Heart right ventricle (tissue), 16 donors: ENCODE data around the gene SCRN2. TPM values are rescaled to one million over a fixed set of nuclear protein-coding genes. Genes with fewer than 3 reads are reported as not detected.

ENCODE experiments used
- ATAC-seq, 8 donors: fragments of 200-7000 bp; cut with Tn5 transposase; one replicate each; pipeline ENCODE4 v1.9.1; 2020; ENCODE audit warnings: mild to moderate bottlenecking in 8 of 8, moderate library complexity in 8 of 8, moderate number of reproducible peaks in 1 of 8
- DNase-seq, 2 donors: peaks; one replicate each; pipeline ENCODE4 v3.0.0-alpha.2; 2020
- H3K27ac ChIP-seq, 10 donors: fragments of 200-600 bp; sonication (generic) in 2 of 10; one replicate each; pipeline versions ENCODE4 v1.5.0 to v1.8.0; 2020 to 2022; ENCODE audit warnings: mild to moderate bottlenecking in 3 of 10
- H3K27me3 ChIP-seq, 7 donors: fragments of 200-600 bp; one replicate each; pipeline ENCODE4 v1.8.0; 2021 to 2022; ENCODE audit warnings: mild to moderate bottlenecking in 2 of 7
- H3K36me3 ChIP-seq, 9 donors: fragments of 200-600 bp; sonication (generic) in 1 of 9; one replicate each; pipeline versions ENCODE4 v1.5.0 to v1.8.0; 2020 to 2022; ENCODE audit warnings: mild to moderate bottlenecking in 2 of 9
- H3K4me1 ChIP-seq, 9 donors: fragments of 200-600 bp; sonication (generic) in 1 of 9; one replicate each; pipeline versions ENCODE4 v1.5.0 to v1.8.0; 2020 to 2022; ENCODE audit warnings: mild to moderate bottlenecking in 4 of 9
- H3K4me3 ChIP-seq, 10 donors: fragments of 200-600 bp; sonication (generic) in 2 of 10; one replicate each; pipeline versions ENCODE4 v1.5.0 to v1.8.0; 2020 to 2022; ENCODE audit warnings: mild to moderate bottlenecking in 7 of 10, moderate library complexity in 2 of 10
- H3K9me3 ChIP-seq, 11 donors: fragments of 200-600 bp in 10 of 11; sonication (generic) in 2 of 11; one replicate each; pipeline versions ENCODE4 v1.5.0 to v1.8.0; 2013 to 2022; ENCODE audit warnings: mild to moderate bottlenecking in 2 of 11, control low read depth in 1 of 11, moderate library complexity in 1 of 11
- WGBS, 2 donors: extraction: QIAGEN DNeasy Blood & Tissue Kit; methylation state at CpG; one replicate each; pipeline ENCODE4 v1.1.7; 2013; ENCODE audit warnings: inconsistent platforms in 1 of 2; 5-methylcytosine and 5-hydroxymethylcytosine counted together
- intact Hi-C, 10 donors: fragments of 100-400 bp; cut with DNase I; formaldehyde crosslinking; loops; one replicate each; pipeline versions ENCODE4 v1.11.1 to v1.14.2; 2022
- polyA plus RNA-seq, 2 donors: library from polyadenylated mRNA; stranded (reverse); fragments of 200-250 nt; gene quantifications; one replicate each; pipeline ENCODE4 v1.2.3, GENCODE V29; 2013
- total RNA-seq, 10 donors: library from RNA; stranded (reverse); fragmentation: NEBNext Ultra II Directional in 3 of 10; extraction: Animal tissue kit (Norgen Biotek cat#: 25700) in 3 of 10; gene quantifications; one replicate each; pipeline versions ENCODE4 v1.2.1 to v1.2.4, GENCODE V29; 2021 to 2023
- TF ChIP-seq, protein P1 (sequence below), 9 donors: fragments of 200-600 bp; sonication (generic) in 2 of 9; IDR thresholded peaks; one replicate each; pipeline versions ENCODE4 v1.5.0 to v1.8.0; 2021 to 2022; ENCODE audit warnings: antibody characterized with exemption in 9 of 9, mild to moderate bottlenecking in 5 of 9, moderate library complexity in 1 of 9
- donor health status: Arrhythmogenic right ventricular cardiomyopathy.
- donor health status: ischemic (EF 13 %, LVEDD 7.1; RV severe dilation, severe dysfunction).
- donor health status: healthy with polysubstance abuse.
- donor health status: DM: no; HTN: yes; CAD: no.
- donor health status: DM: no; HTN: no; CAD: no.
- donor health status: ischemic (EF 25% LVEDD 6.9; RV normal size, moderate dysfunction).
- donor health status: ischemic (EF 25% LVEDD 5.7; RV mildly dilated, moderate dysfunction).
- donor health status: healthy.
- donor health status: DM: yes; HTN: yes; CAD: no.
- donor health status: Ischemic cardiomyopathy.
- donor health status: ischemic (EF 35%, LVEDD 5.7; RV mildly dilated, moderate dysfunction).
- donor health status: nonischemic (EF 11% LVEDD 7.7; RV severe dilation, severe dysfunction).
- donor health status: DM: yes; HTN: yes; CAD: no.
- donor health status: PGD.
- donor health status: ischemic (EF 29% LVEDD 5.4; RV normal size, mild dysfunction).
- donor health status: nonischemic (EF 23%, LVEDD 6.1; RV moderate dilation, normal function).

The SCRN2 gene
- total and polyA plus RNA-seq, 12 donors, result 20.6 to 82.5 (median 34.5) TPM

DNA sequence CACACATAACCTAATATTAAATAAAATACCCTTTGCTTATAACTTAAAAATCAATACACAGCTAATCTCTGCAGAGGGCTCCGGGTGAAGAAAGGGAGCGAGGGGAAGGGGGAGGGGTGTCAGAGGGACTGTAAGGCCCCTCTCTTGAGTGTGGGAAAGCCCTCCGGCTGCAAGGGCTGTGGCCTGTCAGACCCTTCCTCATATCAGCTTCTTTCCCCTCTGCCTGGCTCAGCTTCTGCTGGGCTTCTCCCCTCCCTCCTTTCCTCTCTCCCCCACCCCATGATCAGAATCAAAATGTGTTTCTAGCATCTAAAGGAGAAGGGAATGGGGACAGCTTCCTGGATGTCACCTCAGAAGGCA lies 4.6 kb upstream of the SCRN2 start:
- TF ChIP-seq, protein P1, sequence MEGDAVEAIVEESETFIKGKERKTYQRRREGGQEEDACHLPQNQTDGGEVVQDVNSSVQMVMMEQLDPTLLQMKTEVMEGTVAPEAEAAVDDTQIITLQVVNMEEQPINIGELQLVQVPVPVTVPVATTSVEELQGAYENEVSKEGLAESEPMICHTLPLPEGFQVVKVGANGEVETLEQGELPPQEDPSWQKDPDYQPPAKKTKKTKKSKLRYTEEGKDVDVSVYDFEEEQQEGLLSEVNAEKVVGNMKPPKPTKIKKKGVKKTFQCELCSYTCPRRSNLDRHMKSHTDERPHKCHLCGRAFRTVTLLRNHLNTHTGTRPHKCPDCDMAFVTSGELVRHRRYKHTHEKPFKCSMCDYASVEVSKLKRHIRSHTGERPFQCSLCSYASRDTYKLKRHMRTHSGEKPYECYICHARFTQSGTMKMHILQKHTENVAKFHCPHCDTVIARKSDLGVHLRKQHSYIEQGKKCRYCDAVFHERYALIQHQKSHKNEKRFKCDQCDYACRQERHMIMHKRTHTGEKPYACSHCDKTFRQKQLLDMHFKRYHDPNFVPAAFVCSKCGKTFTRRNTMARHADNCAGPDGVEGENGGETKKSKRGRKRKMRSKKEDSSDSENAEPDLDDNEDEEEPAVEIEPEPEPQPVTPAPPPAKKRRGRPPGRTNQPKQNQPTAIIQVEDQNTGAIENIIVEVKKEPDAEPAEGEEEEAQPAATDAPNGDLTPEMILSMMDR (IDR thresholded peaks at IDR 0.05), result no peak
- WGBS, 2 donors, result 64 to 75% methylated on average over 3 of the region's 3 CpGs
- no peak overlapping the region for H3K27ac ChIP-seq
- intact Hi-C loops, result loop anchor here in 6 of 10 donors (2.0 to 10.0 kb wide), 6 partner anchors 39 to 172 kb away; partner anchors contain the start of gene PNPO (in 4 of the 6)
- H3K4me3 ChIP-seq, result no peak overlapping the region
- H3K27me3 ChIP-seq, result peaks cover 16 to 67% (median 56%) of the 10 kb centered on the region in 7 donors
- H3K9me3 ChIP-seq, result no peaks in the 10 kb centered on the region
- DNase-seq (no peak), ATAC-seq (no peak)
- peaks cover 0 to 33% (median 7%) of the 10 kb centered on the region in 9 donors for H3K4me1 ChIP-seq
- H3K36me3 ChIP-seq, result no peaks in the 10 kb centered on the region

DNA sequence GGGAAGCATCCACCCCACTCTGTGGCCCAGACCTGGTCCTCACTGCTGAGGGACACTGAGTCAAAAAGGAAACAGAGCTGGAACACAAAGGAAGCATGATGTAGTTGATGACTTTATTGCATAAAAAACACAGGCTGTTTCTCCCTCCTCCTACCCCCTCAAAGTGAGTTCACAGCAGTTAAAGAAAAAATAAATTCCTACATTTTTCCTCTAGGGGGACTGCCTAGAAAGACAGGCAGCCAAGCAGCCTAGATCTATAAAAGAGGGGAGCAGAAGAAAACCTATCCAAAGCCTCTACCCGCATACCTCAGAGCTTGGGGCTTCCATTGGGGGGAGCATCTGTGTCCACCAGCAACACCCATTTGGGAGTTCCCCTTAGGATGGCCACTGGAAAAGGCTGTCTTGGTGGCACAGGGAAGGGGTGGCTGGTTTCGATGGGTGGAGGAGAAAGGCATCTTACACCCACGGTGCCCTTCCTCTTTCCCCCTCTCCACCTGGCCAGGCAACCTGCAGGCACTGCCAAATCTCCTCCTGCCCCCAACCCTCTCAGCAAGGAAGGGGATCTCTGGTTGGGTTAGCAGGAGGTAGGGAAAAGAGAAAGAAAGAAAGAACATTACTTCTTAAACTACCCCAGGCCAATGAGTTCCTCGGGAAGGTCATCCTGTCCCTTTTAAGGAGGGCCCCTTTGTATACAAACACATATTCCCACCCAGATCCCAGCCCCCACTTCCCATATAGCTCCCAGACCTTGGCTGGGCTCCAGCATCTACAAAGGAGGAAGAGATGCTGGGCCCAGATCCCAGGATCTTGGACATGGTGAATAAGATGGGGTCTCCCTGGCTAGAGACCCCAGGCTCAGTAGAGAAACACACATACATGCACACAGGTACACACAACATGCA lies 4.0 kb upstream of the SCRN2 start:
- Histone ChIP-seq H3K27ac (no peak overlapping the region), H3K9me3 (no peaks in the 10 kb centered on the region), H3K4me1 (peaks cover 0 to 33% (median 13%) of the 10 kb centered on the region in 9 donors), H3K27me3 (peaks cover 16 to 61% (median 50%) of the 10 kb centered on the region in 7 donors), H3K4me3 (no peak overlapping the region), H3K36me3 (no peaks in the 10 kb centered on the region)
- no peak for ATAC-seq
- 58 to 61% methylated on average over 4 of the region's 4 CpGs for WGBS, 2 donors
- TF ChIP-seq, protein P1 (IDR thresholded peaks at IDR 0.05), result peak in 2 of 9 donors; percentile 8 to 10
- intact Hi-C loops, result loop anchor here (5.0 to 10.0 kb wide), 7 partner anchors 100 to 172 kb away; partner anchors contain the start of genes PNPO (in 4 of the 10) and CDK5RAP3 (in 1 of the 10)
- DNase-seq, result no peak

DNA sequence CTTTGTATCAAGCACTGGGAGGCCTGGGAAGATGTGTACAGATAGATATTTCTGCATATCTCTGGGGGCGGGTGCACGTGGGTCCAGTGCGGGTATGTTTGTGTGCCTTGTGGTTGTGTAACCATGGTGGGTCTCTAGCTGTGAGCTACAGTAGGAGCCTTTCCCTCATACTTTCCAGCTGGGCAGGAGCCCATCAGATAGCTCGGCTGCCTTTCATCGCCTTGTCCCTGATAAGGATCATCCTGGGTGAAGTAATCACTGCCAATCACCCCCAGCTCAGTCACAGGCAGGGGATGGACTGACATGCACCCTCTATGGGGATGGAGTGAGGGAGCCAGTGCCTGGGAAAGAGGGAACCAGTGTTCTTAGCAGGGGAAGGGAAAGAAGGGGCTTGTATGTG lies 3.2 kb upstream of the SCRN2 start:
- TF ChIP-seq, protein P1 (IDR thresholded peaks at IDR 0.05), result no peak
- Histone ChIP-seq H3K27ac (no peak overlapping the region), H3K36me3 (no peaks in the 10 kb centered on the region), H3K9me3 (no peaks in the 10 kb centered on the region), H3K4me3 (no peak overlapping the region), H3K27me3 (peaks cover 16 to 53% (median 45%) of the 10 kb centered on the region in 7 donors), H3K4me1 (peaks cover 0 to 40% (median 20%) of the 10 kb centered on the region in 9 donors)
- no peak for ATAC-seq
- WGBS, 2 donors, result 59% methylated on average over 5 of the region's 5 CpGs
- DNase-seq, result no peak
- intact Hi-C loops, result loop anchor here (5.0 to 10.0 kb wide), 6 partner anchors 101 to 173 kb away; partner anchors contain the start of genes PNPO (in 4 of the 10) and CDK5RAP3 (in 1 of the 10)

DNA sequence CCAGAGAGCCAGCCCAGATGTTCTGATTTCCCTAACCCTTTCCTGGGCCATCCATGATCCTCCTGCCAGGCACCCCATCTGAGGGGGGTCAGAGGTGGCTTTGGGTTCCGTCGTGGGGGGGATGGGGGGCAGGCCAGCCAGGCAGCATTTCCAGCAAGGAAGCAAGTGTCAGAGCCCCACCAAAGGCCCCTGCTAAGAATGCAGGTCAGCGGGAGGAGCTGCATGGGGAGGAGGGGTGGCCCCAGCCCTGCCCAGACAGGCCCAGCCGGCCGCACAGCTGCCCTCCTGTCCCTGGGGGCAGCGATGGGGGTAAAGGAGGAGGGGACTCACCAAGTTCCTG lies 2.3 kb upstream of the SCRN2 start:
- H3K4me1 ChIP-seq, result peaks cover 0 to 40% (median 20%) of the 10 kb centered on the region in 9 donors
- H3K4me3 ChIP-seq, result no peak overlapping the region
- H3K27me3 ChIP-seq, result peaks cover 16 to 44% (median 40%) of the 10 kb centered on the region in 7 donors
- ATAC-seq (no peak), DNase-seq (no peak)
- no peak overlapping the region for H3K27ac ChIP-seq
- TF ChIP-seq, protein P1 (IDR thresholded peaks at IDR 0.05), result peak in 2 of 9 donors; percentile 5 to 22
- 25 to 32% methylated on average over 6 of the region's 6 CpGs for WGBS, 2 donors
- intact Hi-C loops, result loop anchor here (2.0 to 10.0 kb wide), 9 partner anchors 45 to 174 kb away; partner anchors contain the start of genes PNPO (in 4 of the 10) and CDK5RAP3 (in 3 of the 10)
- no peaks in the 10 kb centered on the region for H3K9me3 ChIP-seq
- H3K36me3 ChIP-seq, result peaks cover 0 to 7% (median 0%) of the 10 kb centered on the region in 9 donors
